Omental fat pad (tissue), 4 donors: ENCODE results near the gene EYA4. TPM values are rescaled to one million over a fixed set of nuclear protein-coding genes. Genes with fewer than 3 reads are reported as not detected.

Experiments used
- ATAC-seq: fragments of 150-250 bp; one replicate; pipeline ENCODE4 v1.9.1; 2016; ENCODE audit warnings: mild to moderate bottlenecking, moderate library complexity; ENCODE audit not compliant: low FRiP score
- DNase-seq: peaks from one replicate; pipeline ENCODE4 v3.0.0-alpha.2; 2019; ENCODE audit warnings: low spot score
- CTCF ChIP-seq, 3 donors: fragments of 450-650 bp; IDR thresholded peaks; one replicate each; pipeline ENCODE4 v1.5.1; 2016 to 2017; ENCODE audit warnings: antibody characterized with exemption in 3 of 3, mild to moderate bottlenecking in 3 of 3, moderate library complexity in 2 of 3
- total RNA-seq, 4 donors: library from RNA; depleted of rRNA; stranded (reverse); fragments of >200 nt; gene quantifications; one replicate each; pipeline ENCODE4 v1.1.0, GENCODE V29; 2016

Gene EYA4
- total RNA-seq, 4 donors from 2014 or later = 1.1 to 4.2 (median 2.0) TPM

GRCh38 chr6:133298801-133299200 is 57.6 kb downstream of the EYA4 start:
- ATAC-seq (no peak), DNase-seq (no peak)
- no peak for TF ChIP-seq CTCF (IDR thresholded peaks at IDR 0.05)

- DNase-seq = no peak
- ATAC-seq = no peak
- TF ChIP-seq CTCF (IDR thresholded peaks at IDR 0.05) = no peak
Observed at GRCh38 chr6:133300896-133301295, 59.7 kb downstream of the EYA4 start.

GRCh38 chr6:133301835-133302234 is 60.7 kb downstream of the EYA4 start:
- no peak for ATAC-seq
- no peak for DNase-seq
- TF ChIP-seq CTCF (IDR thresholded peaks at IDR 0.05) = no peak

GRCh38 chr6:133306931-133307330 is 65.8 kb downstream of the EYA4 start:
- TF ChIP-seq CTCF (IDR thresholded peaks at IDR 0.05) = no peak
- ATAC-seq (no peak), DNase-seq (no peak)

GRCh38 chr6:133309579-133309978 is 68.4 kb downstream of the EYA4 start:
- DNase-seq (no peak), ATAC-seq (peak; percentile 59)
- no peak for TF ChIP-seq CTCF (IDR thresholded peaks at IDR 0.05)

- no peak for TF ChIP-seq CTCF (IDR thresholded peaks at IDR 0.05)
- DNase-seq = no peak
- no peak for ATAC-seq
Observed at GRCh38 chr6:133312006-133312405, 70.8 kb downstream of the EYA4 start.

GRCh38 chr6:133313068-133313467 is 71.9 kb downstream of the EYA4 start:
- ATAC-seq (no peak), DNase-seq (no peak)
- TF ChIP-seq CTCF (IDR thresholded peaks at IDR 0.05) = no peak
